Measurements from ENCODE around the gene VTI1A. TPM values are rescaled to one million over a fixed set of nuclear protein-coding genes. Genes with fewer than 3 reads are reported as not detected.

The VTI1A gene
- polyA plus RNA-seq, 1 experiment = 20.4 TPM

DNA sequence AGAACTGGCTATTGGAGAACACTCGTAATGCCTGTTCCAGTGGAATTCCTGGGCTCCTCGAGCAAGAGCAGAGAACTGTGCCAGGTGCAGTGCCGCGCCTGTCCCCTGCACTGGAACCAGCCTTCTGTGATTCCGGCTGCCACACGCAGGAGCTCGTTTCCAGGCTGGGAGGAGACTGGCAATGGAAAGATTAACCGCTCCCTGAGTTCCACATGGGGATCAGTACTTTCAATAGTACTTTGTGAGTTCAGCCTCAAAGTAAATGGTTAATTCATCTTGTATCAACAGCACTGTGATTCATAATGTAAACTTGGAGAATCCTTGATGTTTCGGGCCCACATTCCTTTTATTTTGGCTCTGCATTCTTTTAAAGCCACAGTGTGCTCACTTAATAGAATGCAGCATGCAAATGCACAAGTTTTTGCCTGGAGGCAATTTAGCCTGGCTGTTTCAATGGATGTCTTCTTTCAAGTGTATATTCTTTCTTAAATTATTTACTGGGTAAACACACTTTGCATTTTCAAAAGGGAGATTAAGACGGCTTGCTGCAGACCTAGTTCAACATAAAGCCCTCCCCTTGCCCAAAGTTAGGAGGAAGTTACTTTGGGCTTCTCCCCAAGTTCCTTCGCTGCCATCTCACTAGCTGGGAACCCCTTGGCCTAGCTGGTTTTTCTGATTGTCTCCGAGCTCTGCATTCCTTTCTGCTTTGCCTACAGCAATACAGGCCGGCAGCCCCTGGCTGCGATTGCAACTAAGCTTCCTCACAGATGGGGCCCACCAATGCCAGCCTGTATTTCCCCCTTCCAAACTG lies 364.9 kb downstream of the VTI1A start:
- CTCF ChIA-PET = interaction anchor here (0.6 to 1.5 kb wide), 5 partner anchors 37 to 574 kb away, joined by 3 to 4 read pairs (median 3); no protein-coding TSS in a partner anchor

GRCh38 chr10:112812586-112812985 lies 365.6 kb downstream of the VTI1A start:
- DNase-seq (ENCODE audit: low read depth, low spot score) = no peak
- Histone ChIP-seq H3K27me3 (ENCODE audit: control insufficient read depth, insufficient read depth, low read length) (no peaks in the 10 kb centered on the region), H3K27ac (ENCODE audit: low read depth, low read length) (peak overlapping the region; percentile 81), H3K4me3 (ENCODE audit: low read depth, low read length) (peak overlapping the region; percentile 13; the same call in 1 of the 2 replicates), H3K9me3 (ENCODE audit: control insufficient read depth, insufficient read depth, low read length) (peaks cover 5% of the 10 kb centered on the region; the same call in 1 of the 2 replicates)
- TF ChIP-seq, protein P1, sequence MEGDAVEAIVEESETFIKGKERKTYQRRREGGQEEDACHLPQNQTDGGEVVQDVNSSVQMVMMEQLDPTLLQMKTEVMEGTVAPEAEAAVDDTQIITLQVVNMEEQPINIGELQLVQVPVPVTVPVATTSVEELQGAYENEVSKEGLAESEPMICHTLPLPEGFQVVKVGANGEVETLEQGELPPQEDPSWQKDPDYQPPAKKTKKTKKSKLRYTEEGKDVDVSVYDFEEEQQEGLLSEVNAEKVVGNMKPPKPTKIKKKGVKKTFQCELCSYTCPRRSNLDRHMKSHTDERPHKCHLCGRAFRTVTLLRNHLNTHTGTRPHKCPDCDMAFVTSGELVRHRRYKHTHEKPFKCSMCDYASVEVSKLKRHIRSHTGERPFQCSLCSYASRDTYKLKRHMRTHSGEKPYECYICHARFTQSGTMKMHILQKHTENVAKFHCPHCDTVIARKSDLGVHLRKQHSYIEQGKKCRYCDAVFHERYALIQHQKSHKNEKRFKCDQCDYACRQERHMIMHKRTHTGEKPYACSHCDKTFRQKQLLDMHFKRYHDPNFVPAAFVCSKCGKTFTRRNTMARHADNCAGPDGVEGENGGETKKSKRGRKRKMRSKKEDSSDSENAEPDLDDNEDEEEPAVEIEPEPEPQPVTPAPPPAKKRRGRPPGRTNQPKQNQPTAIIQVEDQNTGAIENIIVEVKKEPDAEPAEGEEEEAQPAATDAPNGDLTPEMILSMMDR (IDR thresholded peaks at IDR 0.05; ENCODE audit: low read depth, low read length) = no peak
- POLR2A ChIA-PET = interaction anchor here (1.5 kb wide), 1 partner anchor 34 kb away, joined by 3 read pairs; no protein-coding TSS in a partner anchor
- CTCF ChIA-PET = interaction anchor here (1.2 to 1.3 kb wide), 2 partner anchors 91 to 573 kb away, joined by 3 read pairs; no protein-coding TSS in a partner anchor

More for the DNA sequence above, 364.9 kb downstream of the VTI1A start:
- TF ChIP-seq, protein P1 (IDR thresholded peaks at IDR 0.05; ENCODE audit: low read depth, low read length) = no peak
- POLR2A ChIA-PET = interaction anchor here (0.6 to 1.5 kb wide), 4 partner anchors 21 to 356 kb away, joined by 3 to 11 read pairs (median 3); no protein-coding TSS in a partner anchor
- H3K27me3 ChIP-seq (ENCODE audit: control insufficient read depth, insufficient read depth, low read length) = no peaks in the 10 kb centered on the region
- DNase-seq (ENCODE audit: low read depth, low spot score) = peak; percentile 80
- H3K9me3 ChIP-seq (ENCODE audit: control insufficient read depth, insufficient read depth, low read length) = peaks cover 5% of the 10 kb centered on the region; the same call in 1 of the 2 replicates
- peak overlapping the region; percentile 81 for H3K27ac ChIP-seq (ENCODE audit: low read depth, low read length)
- peak overlapping the region; percentile 54 for H3K4me3 ChIP-seq (ENCODE audit: low read depth, low read length)

DNA sequence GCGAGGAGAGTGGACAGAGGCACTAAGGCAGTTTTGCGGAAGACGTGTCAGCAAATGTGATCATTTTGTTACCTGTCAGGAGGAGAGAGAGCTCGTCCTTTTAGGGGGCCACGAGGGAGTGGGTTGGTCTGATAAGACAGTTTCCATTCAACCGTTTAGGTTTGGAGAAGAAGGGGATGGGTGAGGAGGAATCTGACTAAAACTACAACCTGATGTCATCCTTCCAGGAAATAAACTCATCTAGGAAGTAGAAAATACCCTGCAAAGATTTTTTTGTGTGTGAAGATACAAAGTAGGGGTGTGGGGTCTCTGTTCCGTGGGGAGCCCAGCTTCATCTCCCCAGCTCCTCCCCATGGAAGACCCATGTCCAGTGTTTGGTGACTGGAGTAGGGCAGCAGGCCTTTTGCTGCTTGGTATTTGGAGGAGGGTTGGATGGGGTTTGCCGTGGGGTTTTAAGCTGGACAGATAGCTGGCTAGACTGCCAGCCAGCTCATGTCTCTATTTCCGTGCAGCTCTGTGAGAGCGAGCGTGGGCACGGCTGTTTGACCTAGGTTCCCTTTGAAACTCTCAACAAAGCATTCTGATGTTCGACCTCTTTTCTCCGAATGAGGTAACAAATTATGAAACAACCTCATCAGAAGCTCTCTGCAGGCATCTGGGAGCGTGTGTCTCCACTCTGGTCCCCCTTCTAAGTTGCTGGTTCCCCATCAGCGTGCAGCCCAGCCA lies 367.0 kb downstream of the VTI1A start:
- CTCF ChIA-PET = interaction anchor here (0.6 to 1.5 kb wide), 4 partner anchors 23 to 571 kb away, joined by 3 read pairs; no protein-coding TSS in a partner anchor
- no peaks in the 10 kb centered on the region for H3K27me3 ChIP-seq (ENCODE audit: control insufficient read depth, insufficient read depth, low read length)
- POLR2A ChIA-PET = interaction anchor here (0.6 kb wide), 1 partner anchor 383 kb away, joined by 11 read pairs; no protein-coding TSS in a partner anchor

GRCh38 chr10:112815269-112816032 lies 368.4 kb downstream of the VTI1A start:
- Histone ChIP-seq H3K27ac (ENCODE audit: low read depth, low read length) (no peak overlapping the region), H3K4me3 (ENCODE audit: low read depth, low read length) (no peak overlapping the region), H3K27me3 (ENCODE audit: control insufficient read depth, insufficient read depth, low read length) (no peaks in the 10 kb centered on the region), H3K9me3 (ENCODE audit: control insufficient read depth, insufficient read depth, low read length) (peaks cover 5% of the 10 kb centered on the region; the same call in 1 of the 2 replicates)
- TF ChIP-seq, protein P1 (IDR thresholded peaks at IDR 0.05; ENCODE audit: low read depth, low read length) = no peak
- ChIA-PET CTCF (interaction anchor here (2.0 kb wide), 1 partner anchor 570 kb away, joined by 5 read pairs; no protein-coding TSS in a partner anchor), POLR2A (no interaction called here)
- DNase-seq (ENCODE audit: low read depth, low spot score) = no peak

More for the DNA sequence above, 367.0 kb downstream of the VTI1A start:
- TF ChIP-seq, protein P1 (IDR thresholded peaks at IDR 0.05; ENCODE audit: low read depth, low read length) = no peak
- no peak overlapping the region for H3K4me3 ChIP-seq (ENCODE audit: low read depth, low read length)
- no peak for DNase-seq (ENCODE audit: low read depth, low spot score)
- peaks cover 5% of the 10 kb centered on the region; the same call in 1 of the 2 replicates for H3K9me3 ChIP-seq (ENCODE audit: control insufficient read depth, insufficient read depth, low read length)
- no peak overlapping the region for H3K27ac ChIP-seq (ENCODE audit: low read depth, low read length)
